K562 (cell line): ENCODE measurements around the gene CSF3. TPM values are rescaled to one million over a fixed set of nuclear protein-coding genes. Genes with fewer than 3 reads are reported as not detected.
A peak's percentile ranks its signal among the peaks of the same experiment; 100 is the strongest.

Experiments
- ADNP ChIP-seq: fragments of 200-800 bp; sonication (Bioruptor generic); IDR thresholded peaks from 2 replicates; pipeline ENCODE4 v1.6.1; 2016; ENCODE audit warnings: missing genetic modification characterization, missing compliant biosample characterization
- CBX2 ChIP-seq: fragments of 200-600 bp; sonication (generic); IDR thresholded peaks from one replicate; pipeline ENCODE4 v1.6.1; 2012; ENCODE audit warnings: mild to moderate bottlenecking, low read length, inconsistent platforms; ENCODE audit not compliant: insufficient read depth, poor library complexity, severe bottlenecking
- CTBP1 ChIP-seq: fragments of 450-650 bp; IDR thresholded peaks from 2 replicates; pipeline ENCODE4 v1.6.1; 2016; ENCODE audit warnings: borderline replicate concordance
- EGR1 ChIP-seq: fragments of 450-650 bp; conservative IDR thresholded peaks from 2 replicates; pipeline ENCODE4 v1.6.1; 2017; ENCODE audit warnings: mild to moderate bottlenecking
- FOXK1 ChIP-seq: sonication (generic); formaldehyde crosslinking; IDR thresholded peaks from 2 replicates; pipeline ENCODE4 v1.8.0; 2022; ENCODE audit warnings: missing genetic modification reagents, mild to moderate bottlenecking, borderline replicate concordance
- FOXP1 ChIP-seq: sonication (generic); formaldehyde crosslinking; IDR thresholded peaks from 2 replicates; pipeline ENCODE4 v1.8.0; 2022; ENCODE audit warnings: mild to moderate bottlenecking, missing genetic modification reagents
- FUS ChIP-seq: fragments of 200-400 bp; formaldehyde crosslinking; optimal IDR thresholded peaks from 2 replicates; pipeline ENCODE3; 2017; ENCODE audit warnings: low read depth, low read length
- GTF2A2 ChIP-seq: IDR thresholded peaks from 2 replicates; pipeline ENCODE4 v1.6.1; 2016; ENCODE audit warnings: mild to moderate bottlenecking, missing genetic modification characterization, missing compliant biosample characterization
- HDAC3 ChIP-seq: fragments of 450-650 bp; IDR thresholded peaks from 2 replicates; pipeline ENCODE4 v1.6.1; 2018; ENCODE audit warnings: borderline replicate concordance, mild to moderate bottlenecking, moderate library complexity; ENCODE audit not compliant: partially characterized antibody
- HMGN3 ChIP-seq: IDR thresholded peaks from 2 replicates; pipeline ENCODE4 v1.6.1; 2011; ENCODE audit warnings: borderline replicate concordance, low read depth, mild to moderate bottlenecking, mixed read lengths, low read length; ENCODE audit not compliant: insufficient read length; ENCODE audit errors: extremely low read depth
- KDM2B ChIP-seq: fragments of 250-450 bp; sonication (Bioruptor Pico); IDR thresholded peaks from 2 replicates; pipeline ENCODE4 v1.8.0; 2021; ENCODE audit warnings: mild to moderate bottlenecking, moderate library complexity
- MAZ ChIP-seq, 2 experiments: fragments of 450-650 bp in 1 of 2; sonication (generic) in 1 of 2; formaldehyde crosslinking; IDR thresholded peaks in 1 of 2; conservative IDR thresholded peaks in 1 of 2; 2 replicates each; pipeline versions ENCODE4 v1.4.0 to v1.5.0; 2020; ENCODE audit warnings: mild to moderate bottlenecking in 1 of 2, missing genetic modification reagents in 1 of 2
- MBD2 ChIP-seq: sonication (generic); IDR thresholded peaks from 2 replicates; pipeline ENCODE4 v1.6.1; 2016; ENCODE audit warnings: low read depth, borderline replicate concordance
- MCM5 ChIP-seq: fragments of 450-650 bp; IDR thresholded peaks from 2 replicates; pipeline ENCODE4 v1.6.1; 2016; ENCODE audit warnings: low read depth
- MEF2D ChIP-seq: conservative IDR thresholded peaks from 2 replicates; pipeline ENCODE4 v1.6.1; 2016; ENCODE audit warnings: low read depth, missing genetic modification characterization, missing compliant biosample characterization
- PML ChIP-seq: IDR thresholded peaks from 2 replicates; pipeline ENCODE4 v1.6.1; 2012; ENCODE audit warnings: low read length, inconsistent platforms
- PTTG1 ChIP-seq: fragments of 450-650 bp; IDR thresholded peaks from 2 replicates; pipeline ENCODE4 v1.6.1; 2016; ENCODE audit warnings: low read depth, mild to moderate bottlenecking, missing genetic modification characterization, missing compliant biosample characterization
- RB1 ChIP-seq: fragments of 450-650 bp; IDR thresholded peaks from 2 replicates; pipeline ENCODE4 v1.6.1; 2017; ENCODE audit warnings: low read depth, mild to moderate bottlenecking
- RBM25 ChIP-seq: fragments of 200-400 bp; formaldehyde crosslinking; IDR thresholded peaks from 2 replicates; pipeline ENCODE4 v1.6.1; 2018; ENCODE audit warnings: low read length, low read depth, moderate library complexity; ENCODE audit not compliant: severe bottlenecking
- RHOXF2B ChIP-seq: fragments of 250-450 bp; sonication (Bioruptor Pico); conservative IDR thresholded peaks from 2 replicates; pipeline ENCODE4 v1.5.1; 2021
- SLC30A9 ChIP-seq: fragments of 250-450 bp; sonication (Bioruptor Pico); IDR thresholded peaks from 2 replicates; pipeline ENCODE4 v1.8.0; 2022; ENCODE audit warnings: mild to moderate bottlenecking, moderate library complexity
- TBL1XR1 ChIP-seq, 2 experiments: IDR thresholded peaks; 2 replicates each; pipeline ENCODE4 v1.6.1; 2012; ENCODE audit warnings: improper control_type of control experiment in 2 of 2, low read length in 2 of 2, mild to moderate bottlenecking in 1 of 2
- TEAD4 ChIP-seq, 2 experiments: sonication (generic) in 1 of 2; formaldehyde crosslinking in 1 of 2; IDR thresholded peaks; 2 replicates each; pipeline versions ENCODE4 v1.6.1 to v1.8.0; 2012 to 2022; ENCODE audit warnings: borderline replicate concordance in 1 of 2, inconsistent platforms in 1 of 2, low read length in 1 of 2, mild to moderate bottlenecking in 1 of 2, missing genetic modification reagents in 1 of 2
- ZBED1 ChIP-seq: IDR thresholded peaks from 2 replicates; pipeline ENCODE4 v1.6.1; 2014
- ZKSCAN1 ChIP-seq: fragments of 150-350 bp; IDR thresholded peaks from 2 replicates; pipeline ENCODE4 v1.6.1; 2016; ENCODE audit warnings: low read depth, low read length
- ZNF165 ChIP-seq: fragments of 250-450 bp; sonication (Bioruptor Pico); IDR thresholded peaks from 2 replicates; pipeline ENCODE4 v1.4.0; 2020; ENCODE audit warnings: borderline replicate concordance
- ZNF561 ChIP-seq: fragments of 450-650 bp; formaldehyde crosslinking; conservative IDR thresholded peaks from 2 replicates; pipeline ENCODE4 v1.4.0; 2020; ENCODE audit warnings: mild to moderate bottlenecking, moderate library complexity
- ZNF696 ChIP-seq: fragments of 250-450 bp; sonication (Bioruptor Pico); conservative IDR thresholded peaks from 2 replicates; pipeline ENCODE4 v1.4.0; 2020; ENCODE audit warnings: mild to moderate bottlenecking, moderate library complexity
- ZNF740 ChIP-seq, 3 experiments: fragments of 200-800 bp in 1 of 3; sonication (Bioruptor generic) in 1 of 3; sonication (generic) in 1 of 3; formaldehyde crosslinking in 1 of 3; IDR thresholded peaks; 2 replicates each; pipeline versions ENCODE4 v1.6.1 to v1.8.0; 2016 to 2022; ENCODE audit warnings: mild to moderate bottlenecking in 2 of 3, missing compliant biosample characterization in 2 of 3, missing genetic modification characterization in 2 of 3, missing genetic modification reagents in 1 of 3
- ZZZ3 ChIP-seq: fragments of 450-650 bp; IDR thresholded peaks from 2 replicates; pipeline ENCODE4 v1.6.1; 2016; ENCODE audit warnings: antibody characterized with exemption, mild to moderate bottlenecking, moderate library complexity
- polyA plus RNA-seq, 8 experiments: library from polyadenylated mRNA; depleted of rRNA in 4 of 8; stranded (reverse) in 5 of 8; unstranded in 3 of 8; fragments of >200 nt; fragmentation: Nextera tagmentation in 2 of 8; fragmentation: Illumina TruSeq in 1 of 8; extraction: Ambion mirVana in 2 of 8; extraction: Trizol in 1 of 8; gene quantifications; 2 replicates each; pipeline versions ENCODE4 v1.2.1 to v1.2.3, GENCODE V29; 2011 to 2014; ENCODE audit warnings: inconsistent platforms in 1 of 8, missing spikeins in 1 of 8
- total RNA-seq, 7 experiments: library from RNA; depleted of rRNA in 6 of 7; stranded (reverse); fragments of >200 nt in 6 of 7; fragmentation: Illumina TruSeq in 2 of 7; extraction: Trizol in 2 of 7; gene quantifications; 2 replicates each; pipeline versions ENCODE4 v1.2.1 to v1.2.3, GENCODE V29; 2011 to 2021; ENCODE audit warnings: low replicate concordance in 1 of 7
- TF ChIP-seq, protein P1 (sequence below): fragments of 250-450 bp; sonication (Bioruptor Pico); IDR thresholded peaks from 2 replicates; pipeline ENCODE4 v1.8.0; 2021; ENCODE audit warnings: moderate library complexity, mild to moderate bottlenecking, inconsistent platforms

CSF3 gene
- total and polyA plus RNA-seq, 9 of the 15 experiments (the other 6 are each of a cell fraction or from before 2014, with no cell fraction given): 0.19 TPM; not detected in 8

DNA sequence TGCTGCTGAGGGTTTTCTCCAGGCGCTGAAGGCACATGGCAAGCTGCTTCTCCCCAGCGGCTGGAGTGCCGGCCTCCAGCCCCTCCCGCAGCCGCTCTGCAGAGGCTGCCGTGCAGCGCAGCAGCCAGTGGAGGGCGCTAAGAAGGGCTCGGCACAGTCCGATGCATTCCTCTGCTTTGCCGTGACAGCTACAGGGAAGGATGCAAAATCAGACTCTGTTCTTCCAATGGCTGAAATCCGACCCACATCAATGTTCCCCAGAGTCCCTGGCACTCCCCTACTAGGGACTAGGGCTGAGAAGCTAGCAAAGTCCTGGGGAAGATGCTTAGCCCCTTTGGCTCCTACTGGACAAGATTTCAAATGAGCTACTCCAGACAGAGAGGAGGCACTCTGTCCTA lies 19.9 kb downstream of the CSF3 start (continued):
- TF ChIP-seq SLC30A9: no peak
- no peak for TF ChIP-seq ZNF696 (CRISPR knock-in tag)
- TF ChIP-seq EGR1: no peak
- TF ChIP-seq MEF2D (tag): no peak
- TF ChIP-seq ZBED1: no peak
- TF ChIP-seq HMGN3: peak; percentile 64
- no peak for TF ChIP-seq RHOXF2B (CRISPR knock-in tag)
- no peak for TF ChIP-seq CBX2
- no peak for TF ChIP-seq MCM5
- peak in 1 of 2 experiments; percentile 76; a peak in 1 of 4 replicates for TF ChIP-seq MAZ (CRISPR knock-in tag; conservative IDR thresholded peaks at IDR 0.05 in 1 of 2, IDR thresholded peaks at IDR 0.05 in 1 of 2)
- peak; percentile 49; the same call in 1 of the 2 replicates for TF ChIP-seq CTBP1
- no peak for TF ChIP-seq FOXP1 (CRISPR knock-in tag)
- no peak for TF ChIP-seq KDM2B (CRISPR knock-in tag)
- 0 out of 4 replicates have a peak, but pooled peaks of 1 of the 2 experiments have one; percentile 25 for TF ChIP-seq TBL1XR1 (IDR thresholded peaks at IDR 0.05; ENCODE audit: low read length in 2 of 2)
- no peak for TF ChIP-seq HDAC3
- no peak for TF ChIP-seq ADNP (tag)
- peak; percentile 25; the same call in 1 of the 2 replicates for TF ChIP-seq TEAD4 (IDR thresholded peaks at IDR 0.05; ENCODE audit: low read length)
- TF ChIP-seq TEAD4 (CRISPR knock-in tag; IDR thresholded peaks at IDR 0.05; ENCODE audit: borderline replicate concordance): no peak
- TF ChIP-seq RB1: 0 out of 2 replicates have a peak, but pooled peaks have one; percentile 49
- no peak for TF ChIP-seq GTF2A2 (tag)
- 0 out of 2 replicates have a peak, but pooled peaks have one; percentile 18 for TF ChIP-seq ZKSCAN1
- TF ChIP-seq PML: no peak
- TF ChIP-seq, protein P1, sequence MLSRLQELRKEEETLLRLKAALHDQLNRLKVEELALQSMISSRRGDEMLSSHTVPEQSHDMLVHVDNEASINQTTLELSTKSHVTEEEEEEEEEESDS: no peak
- no peak for TF ChIP-seq RBM25
- no peak for TF ChIP-seq ZNF165 (CRISPR knock-in tag)
- TF ChIP-seq ZNF740 (CRISPR knock-in tag; IDR thresholded peaks at IDR 0.05): no peak
- no peak for TF ChIP-seq ZNF740 (tag; IDR thresholded peaks at IDR 0.05)
- no peak for TF ChIP-seq FUS
- TF ChIP-seq PTTG1 (tag): no peak
- no peak for TF ChIP-seq FOXK1 (CRISPR knock-in tag)
- TF ChIP-seq MBD2: no peak
- no peak for TF ChIP-seq ZZZ3
- no peak for TF ChIP-seq ZNF561 (CRISPR knock-in tag)
